ENCODE measurements around the gene RNU1-2. TPM values are rescaled to one million over a fixed set of nuclear protein-coding genes. Genes with fewer than 3 reads are reported as not detected.
"Not testable (repeated sequence)": the region's sequence is repeated elsewhere in the genome, so short reads cannot be mapped to it uniquely, and the experiment has no call there.

RNU1-2 gene
- total RNA-seq, 1 experiment from 2014 or later: 2,051 TPM

DNA sequence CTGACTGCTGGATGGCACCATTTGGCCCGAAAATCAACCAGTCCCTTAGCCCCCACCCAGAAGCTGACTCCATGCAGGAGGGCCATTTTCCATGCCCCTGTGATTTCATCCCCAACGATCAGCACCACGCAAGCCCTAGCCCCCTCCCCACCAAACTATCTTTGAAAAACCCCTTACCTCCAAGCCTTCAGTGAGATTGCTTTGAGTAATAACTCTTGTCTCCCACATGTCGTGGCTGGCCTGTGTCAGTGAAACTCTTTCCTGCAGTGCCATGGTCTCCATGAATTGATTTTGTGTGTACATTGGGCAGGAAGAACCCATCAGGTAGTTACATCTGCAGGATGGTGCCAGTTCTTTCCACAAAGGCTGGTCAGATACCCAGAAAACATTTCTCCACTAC, 2.0 kb upstream of the RNU1-2 start:
- not testable (repeated sequence) for H3K4ac ChIP-seq (ENCODE audit: low read depth, low read length); H3K23ac ChIP-seq (ENCODE audit: insufficient read length, low read depth, low read length); H3K9me3 ChIP-seq (ENCODE audit: control insufficient read depth, low read depth, low read length); H3K14ac ChIP-seq (ENCODE audit: insufficient read depth, low read length); H3T11ph ChIP-seq (ENCODE audit: low read length); H3K23me2 ChIP-seq (ENCODE audit: insufficient read length, low read depth, low read length, poor library complexity, severe bottlenecking); H3K9ac ChIP-seq (ENCODE audit: extremely low read depth, insufficient read length, low read length); H3K27me3 Mint-ChIP-seq (ENCODE audit: low read depth); H4K20me1 ChIP-seq (ENCODE audit: control insufficient read depth, insufficient read depth, insufficient read length); H2AK5ac ChIP-seq (ENCODE audit: insufficient read length, low read length); H3K4me1 ChIP-seq (ENCODE audit: insufficient read depth, low read length); H4K5ac ChIP-seq (ENCODE audit: insufficient read length, low read depth, low read length); H3K79me1 ChIP-seq (ENCODE audit: insufficient read depth, low read depth, low read length, poor library complexity, severe bottlenecking); H3K27ac ChIP-seq (ENCODE audit: insufficient read length, low read depth, low read length); H3K27me3 ChIP-seq (ENCODE audit: insufficient read depth, low read length); H2BK20ac ChIP-seq (ENCODE audit: low read depth, low read length, poor library complexity, severe bottlenecking); H2BK120ac ChIP-seq (ENCODE audit: low read depth, low read length, poor library complexity, severe bottlenecking); H3K79me2 ChIP-seq (ENCODE audit: insufficient read depth, low read length); H2BK15ac ChIP-seq (ENCODE audit: low read depth, low read length); DNase-seq; H2BK12ac ChIP-seq (ENCODE audit: insufficient read length, low read depth, low read length); H2BK5ac ChIP-seq (ENCODE audit: insufficient read length, low read length); H3K18ac ChIP-seq (ENCODE audit: insufficient read length, low read depth, low read length); H3K56ac ChIP-seq (ENCODE audit: insufficient read length, low read depth, low read length); H3K36me3 Mint-ChIP-seq (ENCODE audit: insufficient read depth in 1 of 3, low read depth in 3 of 3); H3K4me2 ChIP-seq (ENCODE audit: insufficient read depth, insufficient read length, low read length); H4K8ac ChIP-seq (replicated peaks; ENCODE audit: insufficient read length, low read depth, low read length); H2AFZ ChIP-seq (ENCODE audit: low read length); H3K4me3 Mint-ChIP-seq; H3K9me3 Mint-ChIP-seq; H4K91ac ChIP-seq (ENCODE audit: insufficient read length, low read depth, low read length)
- WGBS (ENCODE audit: extremely low coverage, insufficient read length, low lambda C conversion rate): no CpG with 5 or more reads among the region's 4 CpGs
- peak overlapping the region in 1 of 3 experiments; percentile 82; a peak in 1 of 7 replicates for H3K27ac Mint-ChIP-seq
- H3K4me1 Mint-ChIP-seq: peaks cover 11 to 16% of the 10 kb centered on the region in 2 experiments

DNA sequence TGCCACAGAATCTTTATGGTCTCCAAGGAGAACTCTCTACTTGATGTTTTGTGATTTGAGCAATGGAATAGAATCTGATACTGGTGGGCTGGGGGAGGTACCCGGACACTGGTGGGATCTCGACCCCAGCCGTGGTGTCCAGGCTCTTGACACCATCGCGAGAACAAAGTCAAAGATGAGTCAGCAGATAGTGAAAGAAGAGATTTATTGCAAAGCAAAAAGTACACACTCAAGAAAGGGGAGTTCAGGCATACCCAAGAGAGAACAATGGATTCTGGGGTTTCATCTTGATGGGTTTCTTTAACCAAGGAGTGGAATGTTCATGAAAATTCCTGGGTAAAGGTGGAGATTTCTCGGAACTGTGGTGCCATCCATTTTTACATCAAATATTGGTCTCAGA, 1.4 kb upstream of the RNU1-2 start:
- not testable (repeated sequence) for H3K18ac ChIP-seq (ENCODE audit: insufficient read length, low read depth, low read length); H3K23me2 ChIP-seq (ENCODE audit: insufficient read length, low read depth, low read length, poor library complexity, severe bottlenecking); H3K9me3 ChIP-seq (ENCODE audit: control insufficient read depth, low read depth, low read length); H3T11ph ChIP-seq (ENCODE audit: low read length); H3K27me3 Mint-ChIP-seq (ENCODE audit: low read depth); H4K20me1 ChIP-seq (ENCODE audit: control insufficient read depth, insufficient read depth, insufficient read length); DNase-seq; H3K9me3 Mint-ChIP-seq; H2AK5ac ChIP-seq (ENCODE audit: insufficient read length, low read length); H3K23ac ChIP-seq (ENCODE audit: insufficient read length, low read depth, low read length); H2BK15ac ChIP-seq (ENCODE audit: low read depth, low read length); H3K4me3 Mint-ChIP-seq; H2BK20ac ChIP-seq (ENCODE audit: low read depth, low read length, poor library complexity, severe bottlenecking); H3K27ac Mint-ChIP-seq; H3K27me3 ChIP-seq (ENCODE audit: insufficient read depth, low read length); H3K9ac ChIP-seq (ENCODE audit: extremely low read depth, insufficient read length, low read length); H3K56ac ChIP-seq (ENCODE audit: insufficient read length, low read depth, low read length); H3K4me2 ChIP-seq (ENCODE audit: insufficient read depth, insufficient read length, low read length); H4K8ac ChIP-seq (replicated peaks; ENCODE audit: insufficient read length, low read depth, low read length); H2AFZ ChIP-seq (ENCODE audit: low read length); H4K5ac ChIP-seq (ENCODE audit: insufficient read length, low read depth, low read length); H4K91ac ChIP-seq (ENCODE audit: insufficient read length, low read depth, low read length); H3K27ac ChIP-seq (ENCODE audit: insufficient read length, low read depth, low read length); H3K14ac ChIP-seq (ENCODE audit: insufficient read depth, low read length); H2BK5ac ChIP-seq (ENCODE audit: insufficient read length, low read length); H2BK12ac ChIP-seq (ENCODE audit: insufficient read length, low read depth, low read length); H3K79me2 ChIP-seq (ENCODE audit: insufficient read depth, low read length); H3K36me3 Mint-ChIP-seq (ENCODE audit: insufficient read depth in 1 of 3, low read depth in 3 of 3); H3K79me1 ChIP-seq (ENCODE audit: insufficient read depth, low read depth, low read length, poor library complexity, severe bottlenecking); H3K4me1 ChIP-seq (ENCODE audit: insufficient read depth, low read length); H3K4ac ChIP-seq (ENCODE audit: low read depth, low read length); H2BK120ac ChIP-seq (ENCODE audit: low read depth, low read length, poor library complexity, severe bottlenecking)
- H3K4me1 Mint-ChIP-seq: peaks cover 11 to 16% of the 10 kb centered on the region in 2 experiments
- WGBS (ENCODE audit: extremely low coverage, insufficient read length, low lambda C conversion rate): no CpG with 5 or more reads among the region's 6 CpGs
